Effector CD8-positive, alpha-beta T cell (primary cell): Measurements from ENCODE around the gene TRAPPC12.
"Not testable (repeated sequence)": the region's sequence is repeated elsewhere in the genome, so short reads cannot be mapped to it uniquely, and the experiment has no call there.

Experiments used
- DNase-seq: peaks from one replicate; lab custom pipeline; 2025; lab: John Stamatoyannopoulos, UW

The TRAPPC12 gene

DNA sequence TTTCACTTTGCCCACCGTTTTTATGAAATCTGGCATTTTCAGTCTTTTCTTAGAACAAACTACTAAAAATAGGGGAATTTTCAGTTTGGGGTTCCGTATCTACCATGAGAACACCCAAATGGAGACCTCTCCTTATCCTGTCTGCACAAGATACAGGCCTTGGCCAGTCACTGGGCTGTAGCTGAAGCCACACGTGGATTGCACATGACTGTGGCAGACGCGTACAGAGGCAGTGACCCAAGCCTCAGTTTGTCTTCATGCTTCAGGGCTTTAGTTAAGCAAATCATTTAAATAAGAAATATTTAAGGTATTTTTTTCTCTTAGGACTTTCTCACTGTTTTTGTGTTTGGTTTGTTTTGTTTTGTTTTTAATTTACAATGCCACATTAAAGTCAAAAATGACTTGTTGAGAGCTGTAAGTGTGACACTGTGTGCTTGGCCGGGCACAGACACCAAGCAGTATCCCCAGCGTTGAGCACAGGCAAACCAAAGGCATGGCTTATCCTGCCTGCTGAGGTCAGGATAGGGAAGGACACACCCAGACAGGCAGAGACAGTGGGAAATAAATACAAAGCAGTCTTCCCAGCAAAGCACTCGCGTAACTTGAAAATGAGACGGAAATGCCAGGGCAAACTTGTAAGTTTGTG lies 53.3 kb downstream of the TRAPPC12 start:
- no peak for DNase-seq

- no peak for DNase-seq
These were observed 53.8 kb downstream of the TRAPPC12 start for GRCh38 chr2:3433339-3433699.

- DNase-seq = no peak
These were observed 54.4 kb downstream of the TRAPPC12 start for GRCh38 chr2:3433776-3434400.

DNA sequence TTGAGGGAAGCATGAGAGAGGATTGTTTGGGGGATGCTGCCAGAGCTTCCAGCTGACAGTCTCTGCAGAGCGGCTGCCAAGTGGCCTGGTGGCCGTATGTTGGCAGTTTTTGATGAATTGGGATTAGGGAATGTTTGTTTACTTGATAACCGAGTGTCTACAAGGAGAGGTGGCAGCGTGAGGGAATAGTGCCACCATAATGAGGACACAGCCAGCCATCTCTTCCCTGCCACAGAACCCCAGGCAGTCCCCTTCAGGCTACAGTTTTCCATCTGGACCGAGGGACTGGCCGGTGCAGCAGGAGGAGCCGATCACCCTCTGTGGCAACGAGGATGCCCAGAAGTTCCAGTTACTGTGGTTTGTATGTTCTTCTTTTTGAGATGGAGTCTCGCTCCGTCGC lies 55.2 kb downstream of the TRAPPC12 start:
- no peak for DNase-seq

DNA sequence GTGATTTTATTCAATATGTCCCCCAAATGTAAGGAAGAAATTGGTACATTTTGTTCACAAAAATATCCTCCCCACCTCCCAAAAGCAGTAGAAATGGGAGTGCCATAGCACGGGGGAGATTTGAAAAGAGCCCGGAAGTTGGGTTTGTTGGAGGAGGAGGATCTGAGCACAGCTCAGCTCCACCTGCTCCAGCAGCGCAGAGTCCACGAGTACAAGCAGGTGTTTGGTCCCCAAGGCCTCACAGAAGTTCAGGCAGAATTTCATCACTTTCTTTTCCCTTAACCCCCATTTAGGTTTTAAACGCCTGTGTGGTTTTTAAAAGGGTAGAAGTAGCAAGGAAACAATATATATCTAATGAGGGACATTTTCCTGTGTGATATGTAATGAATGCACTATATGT lies 56.0 kb downstream of the TRAPPC12 start:
- no peak for DNase-seq

DNA sequence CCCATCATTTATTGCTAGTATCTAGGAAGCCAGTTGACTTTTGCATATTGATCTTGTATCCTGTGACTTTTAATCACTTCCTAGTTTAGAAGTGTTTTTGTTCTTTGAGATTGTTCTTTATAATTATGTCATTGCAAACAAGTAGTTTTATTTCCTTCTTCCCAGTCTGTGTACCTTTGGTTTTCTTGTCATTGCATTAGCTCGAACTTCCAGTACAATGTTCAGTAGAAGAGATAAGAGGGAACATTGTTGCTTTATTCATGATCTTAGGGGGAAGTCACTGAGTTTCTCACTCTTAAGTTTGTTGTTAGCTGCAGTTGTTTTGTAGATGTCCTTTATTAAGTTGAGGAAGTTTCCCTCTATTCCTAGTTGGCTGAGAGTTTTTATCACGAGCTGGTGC lies 61.0 kb downstream of the TRAPPC12 start:
- no peak for DNase-seq

- DNase-seq = no peak
These were observed 62.0 kb downstream of the TRAPPC12 start for GRCh38 chr2:3441465-3441864.

DNA sequence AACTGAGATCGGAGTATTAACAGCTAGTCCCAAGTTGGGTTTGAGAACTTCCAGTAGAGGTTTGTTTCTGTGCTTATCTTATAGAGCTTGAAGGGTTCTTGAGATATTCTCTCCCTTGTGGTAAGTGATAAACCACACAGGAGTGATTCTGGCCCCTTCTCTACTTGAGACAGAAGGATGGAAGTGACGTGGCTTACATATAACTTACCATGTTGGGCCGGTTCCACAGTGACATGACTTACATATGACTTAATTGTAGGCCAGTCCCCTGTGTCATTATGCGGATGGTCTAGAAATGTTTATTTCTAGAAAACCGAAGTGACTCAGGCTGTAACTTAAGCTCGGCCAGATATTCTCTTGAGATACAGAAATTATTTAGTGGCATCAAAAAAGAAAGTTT lies 62.7 kb downstream of the TRAPPC12 start:
- DNase-seq = no peak

DNA sequence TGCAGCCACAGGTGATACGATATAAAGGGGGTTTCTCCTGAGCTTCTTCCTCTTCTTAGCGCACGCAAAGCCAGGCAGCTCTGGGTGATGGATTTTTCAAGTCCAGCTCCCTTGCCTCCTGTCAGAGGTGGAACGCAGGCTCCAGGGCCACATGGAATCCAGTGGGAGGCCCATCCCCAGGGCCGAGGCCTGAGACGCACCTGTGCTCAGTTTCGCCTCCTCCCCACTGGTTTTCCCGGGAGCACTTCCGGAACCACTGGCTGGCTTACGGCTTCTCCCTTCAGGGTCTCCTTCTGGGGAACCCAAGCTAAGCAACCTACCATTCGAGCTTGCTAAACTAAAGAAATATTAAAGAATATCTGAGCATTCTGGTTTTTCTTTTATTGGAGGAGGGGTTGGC lies 63.6 kb downstream of the TRAPPC12 start:
- DNase-seq = no peak

GRCh38 chr2:3443506-3444084 lies 64.1 kb downstream of the TRAPPC12 start:
- DNase-seq = no peak

GRCh38 chr2:3445891-3446290 lies 66.4 kb downstream of the TRAPPC12 start:
- no peak for DNase-seq

- no peak for DNase-seq
These were observed 66.9 kb downstream of the TRAPPC12 start for GRCh38 chr2:3446381-3446780.

DNA sequence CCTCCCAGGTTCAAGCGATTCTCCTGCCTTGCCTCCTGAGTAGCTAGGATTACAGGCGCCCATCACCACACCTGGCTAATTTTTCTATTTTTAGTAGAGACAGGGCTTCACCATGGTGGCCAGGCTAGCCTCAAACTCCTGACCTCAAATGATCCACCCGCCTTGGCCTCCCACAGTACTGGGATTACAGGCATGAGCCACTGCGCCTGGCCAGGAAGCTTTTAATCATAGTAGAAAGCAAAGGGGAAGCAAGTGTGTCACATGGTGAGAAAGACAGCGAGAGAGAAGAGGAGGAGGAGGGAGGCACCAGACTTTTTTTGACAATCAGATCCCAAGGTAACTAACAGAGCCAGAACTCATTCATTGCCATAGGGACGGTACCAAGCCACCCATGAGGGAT lies 67.7 kb downstream of the TRAPPC12 start:
- DNase-seq = not testable (repeated sequence)

- no peak for DNase-seq
These were observed 68.4 kb downstream of the TRAPPC12 start for GRCh38 chr2:3447789-3448317.

- not testable (repeated sequence) for DNase-seq
These were observed 69.0 kb downstream of the TRAPPC12 start for GRCh38 chr2:3448441-3448911.

GRCh38 chr2:3449086-3449485 lies 69.6 kb downstream of the TRAPPC12 start:
- no peak for DNase-seq

GRCh38 chr2:3449936-3450335 lies 70.4 kb downstream of the TRAPPC12 start:
- DNase-seq = no peak

DNA sequence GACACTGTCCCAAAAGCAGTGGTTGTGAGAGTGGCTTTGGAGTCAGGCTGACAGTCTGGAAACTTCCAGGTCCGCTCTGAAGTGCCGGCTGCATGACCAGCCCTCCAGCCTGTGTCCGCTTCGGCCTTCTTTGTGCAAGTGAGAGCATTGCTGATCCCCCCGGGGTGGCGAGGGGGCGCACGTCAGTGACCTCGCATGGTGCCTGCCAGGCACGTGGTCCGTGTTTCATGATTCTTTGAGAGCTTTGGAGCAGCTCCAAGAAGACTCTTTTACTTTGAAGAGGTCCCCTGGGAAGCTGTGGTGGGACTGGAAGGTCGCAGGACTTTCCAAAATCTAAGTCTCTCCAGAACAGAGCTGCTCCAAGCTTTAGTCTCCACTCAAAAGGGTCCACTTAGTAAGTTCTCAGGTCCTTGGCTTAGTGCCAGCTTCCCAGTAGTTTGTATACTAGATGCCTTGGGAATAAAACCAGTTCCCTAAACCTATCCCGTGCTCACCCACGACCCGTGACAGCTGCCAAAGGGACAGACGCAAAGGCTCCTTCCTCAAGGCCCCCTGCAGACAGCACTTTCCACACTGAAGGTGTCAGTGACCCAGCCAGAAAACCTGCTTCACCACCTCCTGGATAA lies 71.0 kb downstream of the TRAPPC12 start:
- DNase-seq = no peak

- no peak for DNase-seq
These were observed 71.7 kb downstream of the TRAPPC12 start for GRCh38 chr2:3451169-3451568.

GRCh38 chr2:3451926-3452671 lies 72.6 kb downstream of the TRAPPC12 start:
- no peak for DNase-seq

DNA sequence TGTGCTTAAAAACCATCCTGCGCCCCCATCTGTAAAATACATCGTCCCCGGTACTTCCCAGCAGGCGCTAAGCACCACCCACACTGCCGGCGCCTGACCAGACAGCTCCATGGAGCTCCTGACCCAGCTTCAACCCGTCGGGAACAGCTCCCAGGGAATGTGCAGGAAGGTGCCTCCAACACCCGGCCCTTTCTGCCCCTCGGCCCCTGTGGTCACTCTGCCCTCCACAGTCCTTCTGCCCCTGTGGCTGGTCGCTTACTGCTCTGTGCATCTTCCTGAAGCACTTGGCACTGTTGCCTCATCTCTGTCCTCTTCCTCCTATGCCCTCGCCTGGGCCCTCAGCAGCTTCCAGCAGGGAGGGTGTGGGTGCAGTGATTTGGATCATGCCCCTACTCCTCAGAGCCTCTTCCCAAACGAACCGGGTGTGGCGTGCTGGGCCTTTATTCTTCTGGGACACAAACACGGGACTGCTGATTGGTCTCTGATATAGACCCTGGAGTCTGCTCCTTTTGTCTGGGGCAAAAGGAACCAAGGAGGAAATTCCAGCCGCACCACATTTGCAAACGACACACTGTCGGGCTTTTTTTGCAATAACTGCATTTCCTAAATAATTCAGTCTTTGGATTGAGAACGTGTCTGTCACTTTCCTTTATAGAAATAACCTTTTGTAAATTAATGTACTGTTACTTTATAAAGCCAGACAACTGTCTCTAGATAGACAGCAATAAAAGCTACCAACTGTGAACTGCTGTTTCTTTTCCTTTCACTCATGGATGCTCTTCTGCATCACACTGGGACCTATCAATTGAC lies 73.9 kb downstream of the TRAPPC12 start:
- DNase-seq = no peak
